Heart left ventricle (tissue), 16 donors: ENCODE data around the gene OVCH1. TPM values are rescaled to one million over a fixed set of nuclear protein-coding genes. Genes with fewer than 3 reads are reported as not detected.

Experiments used
- ATAC-seq, 4 donors: fragments of 200-7000 bp; cut with Tn5 transposase; one replicate each; pipeline ENCODE4 v1.9.1; 2020 to 2022; ENCODE audit warnings: moderate library complexity in 4 of 4, mild to moderate bottlenecking in 3 of 4, moderate number of reproducible peaks in 1 of 4
- DNase-seq, 5 donors: peaks; one replicate each; pipeline ENCODE4 v3.0.0-alpha.2; 2020
- H3K27ac ChIP-seq, 12 donors: fragments of 200-600 bp; sonication (generic) in 4 of 12; one replicate each; pipeline versions ENCODE4 v1.5.0 to v1.8.0; 2016 to 2022; ENCODE audit warnings: mild to moderate bottlenecking in 2 of 12
- H3K27me3 ChIP-seq, 9 donors: fragments of 200-600 bp; sonication (generic) in 2 of 9; one replicate each; pipeline versions ENCODE4 v1.5.1 to v1.8.0; 2016 to 2022; ENCODE audit warnings: mild to moderate bottlenecking in 3 of 9
- H3K36me3 ChIP-seq, 9 donors: fragments of 200-600 bp; sonication (generic) in 2 of 9; one replicate each; pipeline versions ENCODE4 v1.5.0 to v1.8.0; 2018 to 2022; ENCODE audit warnings: mild to moderate bottlenecking in 2 of 9
- H3K4me1 ChIP-seq, 12 donors: fragments of 200-600 bp; sonication (generic) in 4 of 12; one replicate each; pipeline versions ENCODE4 v1.5.0 to v1.8.0; 2016 to 2022; ENCODE audit warnings: mild to moderate bottlenecking in 3 of 12
- H3K4me3 ChIP-seq, 12 donors: fragments of 200-600 bp; sonication (generic) in 4 of 12; one replicate each; pipeline versions ENCODE4 v1.5.0 to v1.8.0; 2017 to 2022; ENCODE audit warnings: mild to moderate bottlenecking in 9 of 12, moderate library complexity in 4 of 12
- H3K9me3 ChIP-seq, 12 donors: fragments of 200-600 bp; sonication (generic) in 4 of 12; one replicate each; pipeline versions ENCODE4 v1.5.0 to v1.8.0; 2016 to 2022; ENCODE audit warnings: mild to moderate bottlenecking in 1 of 12
- CTCF ChIP-seq, 12 donors: fragments of 200-600 bp; sonication (generic) in 4 of 12; IDR thresholded peaks; one replicate each; pipeline versions ENCODE4 v1.5.0 to v1.8.0; 2018 to 2022; ENCODE audit warnings: antibody characterized with exemption in 12 of 12, mild to moderate bottlenecking in 5 of 12
- POLR2A ChIP-seq, 2 donors: fragments of 450-650 bp; IDR thresholded peaks; one replicate each; pipeline ENCODE4 v1.6.1; 2017; ENCODE audit warnings: antibody characterized with exemption in 2 of 2, mild to moderate bottlenecking in 2 of 2, moderate library complexity in 2 of 2
- WGBS, 4 donors: extraction: QIAGEN DNeasy Blood & Tissue Kit in 2 of 4; methylation state at CpG; one replicate each; pipeline versions ENCODE4 v1.1.5 to v1.1.7; 2013 to 2018; 5-methylcytosine and 5-hydroxymethylcytosine counted together
- intact Hi-C, 10 donors: fragments of 100-400 bp; cut with DNase I; formaldehyde crosslinking; loops; one replicate each; pipeline versions ENCODE4 v1.11.1 to v1.14.2; 2022
- long read RNA-seq, 3 donors: library from polyadenylated mRNA; unstranded; transcript quantifications; one replicate each; pipeline ENCODE4 v2.0.0, GENCODE V29; 2020 to 2021
- polyA plus RNA-seq, 2 donors: library from polyadenylated mRNA; stranded (reverse); fragments of 200-250 nt; gene quantifications; one replicate each; pipeline ENCODE4 v1.2.3, GENCODE V29; 2013
- total RNA-seq, 9 donors: library from RNA; depleted of rRNA in 2 of 9; stranded (reverse); fragments of >200 nt in 2 of 9; fragmentation: NEBNext Ultra II Directional in 3 of 9; extraction: Animal tissue kit (Norgen Biotek cat#: 25700) in 3 of 9; gene quantifications; one replicate each; pipeline versions ENCODE4 v1.1.0 to v1.2.4, GENCODE V29; 2016 to 2023
- donor health status: ischemic (EF 13 %, LVEDD 7.1; RV severe dilation, severe dysfunction).
- donor health status: healthy with polysubstance abuse.
- donor health status: DM: no; HTN: yes; CAD: no.
- donor health status: DM: no; HTN: no; CAD: no.
- donor health status: ischemic (EF 25% LVEDD 6.9; RV normal size, moderate dysfunction).
- donor health status: ischemic (EF 25% LVEDD 5.7; RV mildly dilated, moderate dysfunction).
- donor health status: healthy.
- donor health status: DM: yes; HTN: yes; CAD: no.
- donor health status: ischemic (EF 35%, LVEDD 5.7; RV mildly dilated, moderate dysfunction).
- donor health status: nonischemic (EF 11% LVEDD 7.7; RV severe dilation, severe dysfunction).
- donor health status: DM: yes; HTN: yes; CAD: no.
- donor health status: PGD.
- donor health status: ischemic (EF 29% LVEDD 5.4; RV normal size, mild dysfunction).
- donor health status: nonischemic (EF 23%, LVEDD 6.1; RV moderate dilation, normal function).

OVCH1 gene
- total RNA-seq, result under 1 TPM in 2 of 9 donors, not detected in 7; 0.09 to 0.12 TPM
- under 1 TPM; 0.15 to 0.18 TPM for polyA plus RNA-seq
- long read RNA-seq, donor 1, result 0 reads
- long read RNA-seq, donor 2, result 0 reads
- long read RNA-seq, donor 3, result 0 reads

DNA sequence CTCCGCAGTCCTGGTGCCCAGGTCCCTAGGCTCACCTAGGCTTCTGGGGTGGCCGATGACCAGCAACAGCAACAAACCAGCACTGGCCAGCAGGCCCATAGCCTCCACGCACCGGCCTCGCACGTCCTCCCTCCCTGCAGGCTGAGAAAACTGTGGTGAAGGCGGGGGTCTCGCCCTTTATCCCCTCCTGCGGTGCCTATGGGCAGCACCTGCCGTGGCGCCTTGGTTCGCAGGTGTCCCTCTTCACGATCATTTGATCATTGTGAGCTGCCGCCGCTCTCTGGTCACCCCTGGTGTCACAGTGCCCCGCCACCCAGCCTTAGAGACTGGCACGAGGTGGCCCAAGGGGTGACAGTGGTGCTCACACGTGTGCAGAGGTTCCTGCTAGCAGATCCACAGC, at the start of gene OVCH1:
OVCH1 (minus strand) TSS at position 99 of the 400 bp plus-strand sequence; CDS start at position 99, 0 bp downstream.
- intact Hi-C loops, result no loop called here
- no peak for TF ChIP-seq CTCF (IDR thresholded peaks at IDR 0.05)
- no peak for TF ChIP-seq POLR2A (IDR thresholded peaks at IDR 0.05)
- DNase-seq, result peak in 1 of 5 donors; percentile 65
- Histone ChIP-seq H3K27me3 (no peaks in the 10 kb centered on the region), H3K27ac (no peak within 1 kb of the TSS), H3K4me3 (no peak within 1 kb of the TSS), H3K4me1 (no peaks in the 10 kb centered on the region), H3K9me3 (no peaks in the 10 kb centered on the region), H3K36me3 (peaks cover 0 to 3% (median 0%) of the 10 kb centered on the region in 9 donors)
- 89 to 94% (median 92%) methylated on average over 15 to 18 of the region's 18 CpGs for WGBS, 4 donors
- ATAC-seq, result peak in 1 of 4 donors; percentile 15

GRCh38 chr12:29547151-29547632, 49.7 kb upstream of the OVCH1 start:
- Histone ChIP-seq H3K36me3 (no peaks in the 10 kb centered on the region), H3K4me3 (no peak overlapping the region), H3K27ac (no peak overlapping the region), H3K9me3 (no peaks in the 10 kb centered on the region), H3K27me3 (no peaks in the 10 kb centered on the region), H3K4me1 (peaks cover 0 to 35% (median 5%) of the 10 kb centered on the region in 12 donors)
- TF ChIP-seq POLR2A (IDR thresholded peaks at IDR 0.05) (no peak), CTCF (IDR thresholded peaks at IDR 0.05) (no peak)
- WGBS, 4 donors, result 57 to 65% (median 61%) methylated on average over 4 of the region's 4 CpGs
- DNase-seq, result no peak
- intact Hi-C loops, result loop anchor here in 2 of 10 donors (10.0 kb wide), 2 partner anchors 238 to 1258 kb away; partner anchors contain the start of gene TMTC1 (in 1 of the 2)
- peak in 1 of 4 donors; percentile 15 for ATAC-seq

- intact Hi-C loops, result loop anchor here in 2 of 10 donors (10.0 kb wide), 2 partner anchors 239 to 1259 kb away; partner anchors contain the start of gene TMTC1 (in 1 of the 2)
- H3K4me1 ChIP-seq, result peaks cover 0 to 32% (median 5%) of the 10 kb centered on the region in 12 donors
- peak; percentile 44 to 90 (median 76) for ATAC-seq
- H3K36me3 ChIP-seq, result no peaks in the 10 kb centered on the region
- DNase-seq, result peak in 2 of 5 donors; percentile 14 to 55
- no peak overlapping the region for H3K4me3 ChIP-seq
- no peaks in the 10 kb centered on the region for H3K27me3 ChIP-seq
- H3K9me3 ChIP-seq, result no peaks in the 10 kb centered on the region
- no peak for TF ChIP-seq POLR2A (IDR thresholded peaks at IDR 0.05)
- no peak for TF ChIP-seq CTCF (IDR thresholded peaks at IDR 0.05)
- H3K27ac ChIP-seq, result peak overlapping the region in 2 of 12 donors; percentile 1 to 32
- WGBS, 4 donors, result 39 to 77% (median 60%) methylated on average over 2 of the region's 2 CpGs
Measured at GRCh38 chr12:29546000-29546399, 48.5 kb upstream of the OVCH1 start.

GRCh38 chr12:29545102-29545467, 47.6 kb upstream of the OVCH1 start:
- no peaks in the 10 kb centered on the region for H3K36me3 ChIP-seq
- 74 to 88% (median 80%) methylated on average over 4 of the region's 4 CpGs for WGBS, 4 donors
- no peaks in the 10 kb centered on the region for H3K27me3 ChIP-seq
- no peak overlapping the region for H3K4me3 ChIP-seq
- no peaks in the 10 kb centered on the region for H3K9me3 ChIP-seq
- DNase-seq, result no peak
- no peak for TF ChIP-seq CTCF (IDR thresholded peaks at IDR 0.05)
- TF ChIP-seq POLR2A (IDR thresholded peaks at IDR 0.05), result no peak
- intact Hi-C loops, result loop anchor here in 2 of 10 donors (10.0 kb wide), 2 partner anchors 240 to 1260 kb away; partner anchors contain the start of gene TMTC1 (in 1 of the 2)
- no peak overlapping the region for H3K27ac ChIP-seq
- H3K4me1 ChIP-seq, result peaks cover 0 to 32% (median 5%) of the 10 kb centered on the region in 12 donors
- no peak for ATAC-seq
